ENCODE results near the gene FOSB.

GRCh38 chr19:45439190-45439568 is 28.6 kb upstream of the FOSB start:
- TF ChIP-seq CTCF (conservative IDR thresholded peaks at IDR 0.05; ENCODE audit: low read depth, low read length) = no peak
- TF ChIP-seq EZH2 (IDR thresholded peaks at IDR 0.05; ENCODE audit: borderline replicate concordance, low read depth, low read length, poor library complexity, severe bottlenecking) = no peak

Data from A673 (cell line).